Measurements from ENCODE around the gene TMEM259. TPM values are rescaled to one million over a fixed set of nuclear protein-coding genes. Genes with fewer than 3 reads are reported as not detected.

Gene TMEM259
- total and polyA plus RNA-seq, 9 of the 15 experiments (the other 6 are each of a cell fraction or from before 2014, with no cell fraction given), result 0.52 to 231 (median 63.6) TPM

DNA sequence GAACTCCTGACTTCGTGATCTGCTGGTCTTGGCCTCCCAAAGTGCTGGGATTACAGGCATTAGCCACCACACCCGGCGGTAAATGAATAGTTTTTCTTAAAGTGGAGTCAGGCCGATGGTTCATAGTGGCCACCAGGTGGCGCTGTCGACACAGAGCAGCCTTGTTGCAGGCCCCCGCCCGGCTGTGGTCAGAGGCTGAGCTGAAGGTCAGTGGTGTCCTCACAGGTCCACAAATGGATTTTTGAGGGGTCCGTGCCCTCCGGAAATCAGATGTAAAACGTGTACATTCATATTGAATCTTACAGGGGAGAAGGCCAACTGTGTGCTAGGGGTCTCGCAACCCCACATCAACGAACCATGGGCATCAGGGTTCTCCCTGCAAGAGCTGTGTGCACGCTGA lies 50.2 kb downstream of the TMEM259 start (continued):
- TF ChIP-seq RERE (CRISPR knock-in tag; IDR thresholded peaks at IDR 0.05; ENCODE audit: borderline replicate concordance), result no peak
- no peak for TF ChIP-seq OTX1 (CRISPR knock-in tag; IDR thresholded peaks at IDR 0.05)
- no peak for TF ChIP-seq DIDO1 (tag; IDR thresholded peaks at IDR 0.05; ENCODE audit: low read depth)
- TF ChIP-seq MITF (IDR thresholded peaks at IDR 0.05), result no peak
- TF ChIP-seq PHB2 (IDR thresholded peaks at IDR 0.05; ENCODE audit: low read depth), result no peak
- no peak for TF ChIP-seq PURB (CRISPR knock-in tag; IDR thresholded peaks at IDR 0.05; ENCODE audit: low read depth)
- no peak for TF ChIP-seq ZNF589 (CRISPR knock-in tag; IDR thresholded peaks at IDR 0.05; ENCODE audit: low read depth)
- no peak for TF ChIP-seq SRF (CRISPR knock-in tag; IDR thresholded peaks at IDR 0.05)
- TF ChIP-seq PTRF (tag; IDR thresholded peaks at IDR 0.05), result no peak
- TF ChIP-seq TAF9B (IDR thresholded peaks at IDR 0.05; ENCODE audit: partially characterized antibody), result no peak
- TF ChIP-seq BHLHE40 (IDR thresholded peaks at IDR 0.05; ENCODE audit: low read length), result no peak
- TF ChIP-seq ZNF24 (IDR thresholded peaks at IDR 0.05), result no peak
- TF ChIP-seq, protein P1, sequence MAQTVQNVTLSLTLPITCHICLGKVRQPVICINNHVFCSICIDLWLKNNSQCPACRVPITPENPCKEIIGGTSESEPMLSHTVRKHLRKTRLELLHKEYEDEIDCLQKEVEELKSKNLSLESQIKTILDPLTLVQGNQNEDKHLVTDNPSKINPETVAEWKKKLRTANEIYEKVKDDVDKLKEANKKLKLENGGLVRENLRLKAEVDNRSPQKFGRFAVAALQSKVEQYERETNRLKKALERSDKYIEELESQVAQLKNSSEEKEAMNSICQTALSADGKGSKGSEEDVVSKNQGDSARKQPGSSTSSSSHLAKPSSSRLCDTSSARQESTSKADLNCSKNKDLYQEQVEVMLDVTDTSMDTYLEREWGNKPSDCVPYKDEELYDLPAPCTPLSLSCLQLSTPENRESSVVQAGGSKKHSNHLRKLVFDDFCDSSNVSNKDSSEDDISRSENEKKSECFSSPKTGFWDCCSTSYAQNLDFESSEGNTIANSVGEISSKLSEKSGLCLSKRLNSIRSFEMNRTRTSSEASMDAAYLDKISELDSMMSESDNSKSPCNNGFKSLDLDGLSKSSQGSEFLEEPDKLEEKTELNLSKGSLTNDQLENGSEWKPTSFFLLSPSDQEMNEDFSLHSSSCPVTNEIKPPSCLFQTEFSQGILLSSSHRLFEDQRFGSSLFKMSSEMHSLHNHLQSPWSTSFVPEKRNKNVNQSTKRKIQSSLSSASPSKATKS (CRISPR knock-in tag; IDR thresholded peaks at IDR 0.05), result no peak
- TF ChIP-seq FOXK2 (conservative IDR thresholded peaks at IDR 0.05 in 1 of 2, IDR thresholded peaks at IDR 0.05 in 1 of 2; ENCODE audit: low read depth in 2 of 2), result no peak
- TF ChIP-seq TCFL5 (CRISPR knock-in tag; conservative IDR thresholded peaks at IDR 0.05), result no peak
- TF ChIP-seq ETV1 (tag; conservative IDR thresholded peaks at IDR 0.05; ENCODE audit: low read depth), result no peak
- TF ChIP-seq RCOR1 (IDR thresholded peaks at IDR 0.05; ENCODE audit: borderline replicate concordance in 1 of 2, low read depth in 2 of 2, low read length in 2 of 2), result peak in 1 of 2 experiments; percentile 20; a peak in 1 of 4 replicates
- no peak for TF ChIP-seq CHD2 (IDR thresholded peaks at IDR 0.05; ENCODE audit: low read depth, low read length)
- peak; percentile 50 for TF ChIP-seq ATF7 (IDR thresholded peaks at IDR 0.05)
- no peak for TF ChIP-seq HOMEZ (CRISPR knock-in tag; IDR thresholded peaks at IDR 0.05)
